Lower leg skin (tissue), 4 donors: Measurements from ENCODE around the gene HTR2B. TPM values are rescaled to one million over a fixed set of nuclear protein-coding genes. Genes with fewer than 3 reads are reported as not detected.
"Not testable (repeated sequence)": the region's sequence is repeated elsewhere in the genome, so short reads cannot be mapped to it uniquely, and the experiment has no call there.

Experiments
- DNase-seq, 2 donors: peaks; one replicate each; pipeline ENCODE4 v3.0.0-alpha.2; 2019; ENCODE audit warnings: low spot score in 2 of 2
- H3K4me3 ChIP-seq: fragments of 200-600 bp; sonication (generic); 2 replicates; pipeline ENCODE4 v1.5.1; 2017; ENCODE audit warnings: mild to moderate bottlenecking, low read depth; ENCODE audit not compliant: poor library complexity, severe bottlenecking
- POLR2A ChIP-seq, 2 donors: fragments of 450-650 bp; IDR thresholded peaks; one replicate each; pipeline ENCODE4 v1.6.1; 2016 to 2017; ENCODE audit warnings: antibody characterized with exemption in 2 of 2, mild to moderate bottlenecking in 1 of 2, moderate library complexity in 1 of 2
- WGBS, 2 donors: methylation state at CpG; one replicate each; pipeline ENCODE4 v1.1.5; 2018; 5-methylcytosine and 5-hydroxymethylcytosine counted together
- intact Hi-C: fragments of 100-400 bp; cut with DNase I; formaldehyde crosslinking; loops from one replicate; pipeline ENCODE4 v1.15.0; 2023; ENCODE audit warnings: low total_unique reads
- total RNA-seq, 4 donors: library from RNA; depleted of rRNA; stranded (reverse); fragments of >200 nt; gene quantifications; one replicate each; pipeline ENCODE4 v1.1.0, GENCODE V29; 2016
- TF ChIP-seq, protein P1 (sequence below), 3 donors: fragments of 450-650 bp; IDR thresholded peaks; one replicate each; pipeline ENCODE4 v1.5.1; 2016; ENCODE audit warnings: antibody characterized with exemption in 3 of 3, mild to moderate bottlenecking in 3 of 3, moderate library complexity in 2 of 3

HTR2B gene
- total RNA-seq, 4 donors from 2014 or later: 0.10 to 0.46 TPM; not detected in 2

DNA sequence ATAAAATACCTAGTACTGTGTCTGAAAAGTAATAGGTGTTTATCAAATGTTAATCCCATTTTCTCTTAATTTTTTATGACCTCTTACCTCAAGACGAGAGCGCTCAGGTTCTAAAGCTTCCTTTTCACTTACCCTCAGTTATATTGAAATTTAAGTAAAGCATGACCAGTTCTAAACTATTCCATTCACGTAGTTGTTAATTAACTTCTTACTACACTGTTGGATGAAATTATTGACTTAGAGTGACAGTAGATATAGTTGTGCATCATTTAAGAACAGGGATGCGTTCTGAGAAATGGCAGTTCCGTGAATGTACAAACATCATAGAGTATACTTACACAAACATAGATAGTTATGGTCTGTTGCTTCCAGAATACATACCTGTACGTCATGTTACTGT lies 20.1 kb upstream of the HTR2B start:
- no peak for DNase-seq
- H3K4me3 ChIP-seq: no peak overlapping the region
- intact Hi-C loops: no loop called here
- no peak for TF ChIP-seq POLR2A (IDR thresholded peaks at IDR 0.05)
- TF ChIP-seq, protein P1, sequence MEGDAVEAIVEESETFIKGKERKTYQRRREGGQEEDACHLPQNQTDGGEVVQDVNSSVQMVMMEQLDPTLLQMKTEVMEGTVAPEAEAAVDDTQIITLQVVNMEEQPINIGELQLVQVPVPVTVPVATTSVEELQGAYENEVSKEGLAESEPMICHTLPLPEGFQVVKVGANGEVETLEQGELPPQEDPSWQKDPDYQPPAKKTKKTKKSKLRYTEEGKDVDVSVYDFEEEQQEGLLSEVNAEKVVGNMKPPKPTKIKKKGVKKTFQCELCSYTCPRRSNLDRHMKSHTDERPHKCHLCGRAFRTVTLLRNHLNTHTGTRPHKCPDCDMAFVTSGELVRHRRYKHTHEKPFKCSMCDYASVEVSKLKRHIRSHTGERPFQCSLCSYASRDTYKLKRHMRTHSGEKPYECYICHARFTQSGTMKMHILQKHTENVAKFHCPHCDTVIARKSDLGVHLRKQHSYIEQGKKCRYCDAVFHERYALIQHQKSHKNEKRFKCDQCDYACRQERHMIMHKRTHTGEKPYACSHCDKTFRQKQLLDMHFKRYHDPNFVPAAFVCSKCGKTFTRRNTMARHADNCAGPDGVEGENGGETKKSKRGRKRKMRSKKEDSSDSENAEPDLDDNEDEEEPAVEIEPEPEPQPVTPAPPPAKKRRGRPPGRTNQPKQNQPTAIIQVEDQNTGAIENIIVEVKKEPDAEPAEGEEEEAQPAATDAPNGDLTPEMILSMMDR (IDR thresholded peaks at IDR 0.05): no peak
- 95 to 97% methylated on average over 6 of the region's 6 CpGs for WGBS, 2 donors

GRCh38 chr2:231140808-231141207 lies 16.0 kb upstream of the HTR2B start:
- H3K4me3 ChIP-seq, intact Hi-C loops, DNase-seq: not testable (repeated sequence)
- WGBS, 2 donors: 98 to 99% methylated on average over 8 of the region's 8 CpGs

- no peak for TF ChIP-seq POLR2A (IDR thresholded peaks at IDR 0.05)
- TF ChIP-seq, protein P1 (IDR thresholded peaks at IDR 0.05): no peak
- intact Hi-C loops: no loop called here
- no peak for DNase-seq
- no peak overlapping the region for H3K4me3 ChIP-seq
These were observed 15.0 kb upstream of the HTR2B start for GRCh38 chr2:231139796-231140195.

GRCh38 chr2:231138699-231139098 lies 13.9 kb upstream of the HTR2B start:
- TF ChIP-seq POLR2A (IDR thresholded peaks at IDR 0.05): no peak
- TF ChIP-seq, protein P1 (IDR thresholded peaks at IDR 0.05): no peak
- WGBS, 2 donors: 90 to 92% methylated on average over 8 of the region's 8 CpGs
- intact Hi-C loops: no loop called here
- no peak overlapping the region for H3K4me3 ChIP-seq
- no peak for DNase-seq

- intact Hi-C loops: no loop called here
- TF ChIP-seq, protein P1 (IDR thresholded peaks at IDR 0.05): no peak
- no peak for TF ChIP-seq POLR2A (IDR thresholded peaks at IDR 0.05)
- WGBS, 2 donors: 95 to 96% methylated on average over 1 of the region's 1 CpG
- no peak for DNase-seq
- no peak overlapping the region for H3K4me3 ChIP-seq
These were observed 10.2 kb upstream of the HTR2B start for GRCh38 chr2:231134910-231135655.

GRCh38 chr2:231133365-231134099 lies 8.7 kb upstream of the HTR2B start:
- TF ChIP-seq, protein P1 (IDR thresholded peaks at IDR 0.05): no peak
- no peak for TF ChIP-seq POLR2A (IDR thresholded peaks at IDR 0.05)
- intact Hi-C loops: no loop called here
- DNase-seq: no peak
- H3K4me3 ChIP-seq: no peak overlapping the region
- 90 to 93% methylated on average over 1 of the region's 1 CpG for WGBS, 2 donors
